ENCODE data around the gene MPC2. TPM values are rescaled to one million over a fixed set of nuclear protein-coding genes. Genes with fewer than 3 reads are reported as not detected.

Gene MPC2
- total and polyA plus RNA-seq, 2 of the 8 experiments (the other 6 are each of a cell fraction or from before 2014, with no cell fraction given), result 18.6 to 40.9 TPM

DNA sequence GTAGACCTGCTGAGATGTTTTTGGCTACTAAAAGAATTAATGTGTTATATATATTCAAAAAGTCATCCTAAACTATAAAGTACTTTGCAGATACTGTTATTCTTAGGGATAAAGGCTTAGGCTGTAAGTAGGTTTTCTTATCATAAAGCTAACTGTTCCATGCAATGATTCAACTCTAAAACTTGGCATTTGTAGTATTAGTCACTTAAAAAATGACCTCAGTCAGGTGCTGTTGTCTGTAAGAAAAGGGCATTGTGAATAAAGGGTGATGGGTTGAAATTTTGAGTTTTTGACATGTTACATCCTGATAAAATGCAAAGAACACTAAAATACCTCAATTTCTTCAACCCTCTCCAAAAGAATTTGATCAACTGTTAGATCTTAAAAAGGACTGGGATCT, 55.8 kb downstream of the MPC2 start (continued):
- TF ChIP-seq, protein P1, sequence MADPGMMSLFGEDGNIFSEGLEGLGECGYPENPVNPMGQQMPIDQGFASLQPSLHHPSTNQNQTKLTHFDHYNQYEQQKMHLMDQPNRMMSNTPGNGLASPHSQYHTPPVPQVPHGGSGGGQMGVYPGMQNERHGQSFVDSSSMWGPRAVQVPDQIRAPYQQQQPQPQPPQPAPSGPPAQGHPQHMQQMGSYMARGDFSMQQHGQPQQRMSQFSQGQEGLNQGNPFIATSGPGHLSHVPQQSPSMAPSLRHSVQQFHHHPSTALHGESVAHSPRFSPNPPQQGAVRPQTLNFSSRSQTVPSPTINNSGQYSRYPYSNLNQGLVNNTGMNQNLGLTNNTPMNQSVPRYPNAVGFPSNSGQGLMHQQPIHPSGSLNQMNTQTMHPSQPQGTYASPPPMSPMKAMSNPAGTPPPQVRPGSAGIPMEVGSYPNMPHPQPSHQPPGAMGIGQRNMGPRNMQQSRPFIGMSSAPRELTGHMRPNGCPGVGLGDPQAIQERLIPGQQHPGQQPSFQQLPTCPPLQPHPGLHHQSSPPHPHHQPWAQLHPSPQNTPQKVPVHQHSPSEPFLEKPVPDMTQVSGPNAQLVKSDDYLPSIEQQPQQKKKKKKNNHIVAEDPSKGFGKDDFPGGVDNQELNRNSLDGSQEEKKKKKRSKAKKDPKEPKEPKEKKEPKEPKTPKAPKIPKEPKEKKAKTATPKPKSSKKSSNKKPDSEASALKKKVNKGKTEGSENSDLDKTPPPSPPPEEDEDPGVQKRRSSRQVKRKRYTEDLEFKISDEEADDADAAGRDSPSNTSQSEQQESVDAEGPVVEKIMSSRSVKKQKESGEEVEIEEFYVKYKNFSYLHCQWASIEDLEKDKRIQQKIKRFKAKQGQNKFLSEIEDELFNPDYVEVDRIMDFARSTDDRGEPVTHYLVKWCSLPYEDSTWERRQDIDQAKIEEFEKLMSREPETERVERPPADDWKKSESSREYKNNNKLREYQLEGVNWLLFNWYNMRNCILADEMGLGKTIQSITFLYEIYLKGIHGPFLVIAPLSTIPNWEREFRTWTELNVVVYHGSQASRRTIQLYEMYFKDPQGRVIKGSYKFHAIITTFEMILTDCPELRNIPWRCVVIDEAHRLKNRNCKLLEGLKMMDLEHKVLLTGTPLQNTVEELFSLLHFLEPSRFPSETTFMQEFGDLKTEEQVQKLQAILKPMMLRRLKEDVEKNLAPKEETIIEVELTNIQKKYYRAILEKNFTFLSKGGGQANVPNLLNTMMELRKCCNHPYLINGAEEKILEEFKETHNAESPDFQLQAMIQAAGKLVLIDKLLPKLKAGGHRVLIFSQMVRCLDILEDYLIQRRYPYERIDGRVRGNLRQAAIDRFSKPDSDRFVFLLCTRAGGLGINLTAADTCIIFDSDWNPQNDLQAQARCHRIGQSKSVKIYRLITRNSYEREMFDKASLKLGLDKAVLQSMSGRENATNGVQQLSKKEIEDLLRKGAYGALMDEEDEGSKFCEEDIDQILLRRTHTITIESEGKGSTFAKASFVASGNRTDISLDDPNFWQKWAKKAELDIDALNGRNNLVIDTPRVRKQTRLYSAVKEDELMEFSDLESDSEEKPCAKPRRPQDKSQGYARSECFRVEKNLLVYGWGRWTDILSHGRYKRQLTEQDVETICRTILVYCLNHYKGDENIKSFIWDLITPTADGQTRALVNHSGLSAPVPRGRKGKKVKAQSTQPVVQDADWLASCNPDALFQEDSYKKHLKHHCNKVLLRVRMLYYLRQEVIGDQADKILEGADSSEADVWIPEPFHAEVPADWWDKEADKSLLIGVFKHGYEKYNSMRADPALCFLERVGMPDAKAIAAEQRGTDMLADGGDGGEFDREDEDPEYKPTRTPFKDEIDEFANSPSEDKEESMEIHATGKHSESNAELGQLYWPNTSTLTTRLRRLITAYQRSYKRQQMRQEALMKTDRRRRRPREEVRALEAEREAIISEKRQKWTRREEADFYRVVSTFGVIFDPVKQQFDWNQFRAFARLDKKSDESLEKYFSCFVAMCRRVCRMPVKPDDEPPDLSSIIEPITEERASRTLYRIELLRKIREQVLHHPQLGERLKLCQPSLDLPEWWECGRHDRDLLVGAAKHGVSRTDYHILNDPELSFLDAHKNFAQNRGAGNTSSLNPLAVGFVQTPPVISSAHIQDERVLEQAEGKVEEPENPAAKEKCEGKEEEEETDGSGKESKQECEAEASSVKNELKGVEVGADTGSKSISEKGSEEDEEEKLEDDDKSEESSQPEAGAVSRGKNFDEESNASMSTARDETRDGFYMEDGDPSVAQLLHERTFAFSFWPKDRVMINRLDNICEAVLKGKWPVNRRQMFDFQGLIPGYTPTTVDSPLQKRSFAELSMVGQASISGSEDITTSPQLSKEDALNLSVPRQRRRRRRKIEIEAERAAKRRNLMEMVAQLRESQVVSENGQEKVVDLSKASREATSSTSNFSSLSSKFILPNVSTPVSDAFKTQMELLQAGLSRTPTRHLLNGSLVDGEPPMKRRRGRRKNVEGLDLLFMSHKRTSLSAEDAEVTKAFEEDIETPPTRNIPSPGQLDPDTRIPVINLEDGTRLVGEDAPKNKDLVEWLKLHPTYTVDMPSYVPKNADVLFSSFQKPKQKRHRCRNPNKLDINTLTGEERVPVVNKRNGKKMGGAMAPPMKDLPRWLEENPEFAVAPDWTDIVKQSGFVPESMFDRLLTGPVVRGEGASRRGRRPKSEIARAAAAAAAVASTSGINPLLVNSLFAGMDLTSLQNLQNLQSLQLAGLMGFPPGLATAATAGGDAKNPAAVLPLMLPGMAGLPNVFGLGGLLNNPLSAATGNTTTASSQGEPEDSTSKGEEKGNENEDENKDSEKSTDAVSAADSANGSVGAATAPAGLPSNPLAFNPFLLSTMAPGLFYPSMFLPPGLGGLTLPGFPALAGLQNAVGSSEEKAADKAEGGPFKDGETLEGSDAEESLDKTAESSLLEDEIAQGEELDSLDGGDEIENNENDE (IDR thresholded peaks at IDR 0.05; ENCODE audit: insufficient replicate concordance, low read length), result no peak
